ENCODE data around the gene TTC24.

- TF ChIP-seq POLR2A (IDR thresholded peaks at IDR 0.05; ENCODE audit: low read depth, low read length), result no peak
- TF ChIP-seq POLR2AphosphoS5 (IDR thresholded peaks at IDR 0.05; ENCODE audit: low read depth, low read length), result no peak
These were observed 39.6 kb upstream of the TTC24 start for GRCh38 chr1:156539818-156540355.
